SK-N-SH (cell line): ENCODE data around the gene CDK11B. TPM values are rescaled to one million over a fixed set of nuclear protein-coding genes. Genes with fewer than 3 reads are reported as not detected.

ENCODE experiments used
- CTCF ChIA-PET: fragments of 300-600, 350-600 bp; formaldehyde crosslinking; extraction: SDS; loops from one replicate; lab custom pipeline; 2021; lab: Yijun Ruan, JAX
- POLR2A ChIA-PET: fragments of 350-600 bp; sonication (Branson Sonifier 250); formaldehyde crosslinking; extraction: SDS; loops from one replicate; lab custom pipeline; 2020; ENCODE audit warnings: antibody characterized with exemption, inconsistent platforms; lab: Yijun Ruan, JAX
- DNase-seq: peaks from one replicate; pipeline ENCODE4 v3.0.0; 2012
- H2AFZ ChIP-seq: fragments of 200-600 bp; sonication (generic); 2 replicates; pipeline ENCODE4 v1.8.1; 2016; ENCODE audit warnings: antibody characterized with exemption, mild to moderate bottlenecking, low read depth
- H3F3A ChIP-seq: fragments of 200-600 bp; sonication (generic); replicated peaks from 2 replicates; pipeline ENCODE3; 2016; ENCODE audit warnings: antibody characterized with exemption, mild to moderate bottlenecking; ENCODE audit not compliant: insufficient read depth
- H3K27ac ChIP-seq, 2 experiments: fragments of 200-500 bp in 1 of 2; fragments of 200-600 bp in 1 of 2; sonication (Bioruptor generic) in 1 of 2; sonication (generic), shearing (Covaris generic) in 1 of 2; 2 replicates each; pipeline versions ENCODE4 v1.5.1 to v1.6.1; 2014 to 2016; ENCODE audit warnings: low read depth in 2 of 2, inconsistent platforms in 1 of 2, low read length in 1 of 2, mild to moderate bottlenecking in 1 of 2, mixed read lengths in 1 of 2
- H3K27me3 ChIP-seq: fragments of 200-600 bp; sonication (generic), shearing (Covaris generic); 2 replicates; pipeline ENCODE4 v1.6.1; 2016; ENCODE audit warnings: mixed run types; ENCODE audit not compliant: insufficient read depth
- H3K36me3 ChIP-seq, 2 experiments: fragments of 200-500 bp in 1 of 2; fragments of 200-600 bp in 1 of 2; sonication (Bioruptor generic) in 1 of 2; sonication (generic) in 1 of 2; replicated peaks in 1 of 2; 2 replicates each; pipeline versions ENCODE3 to v1.5.1; 2014 to 2016; ENCODE audit warnings: low read length in 1 of 2, mild to moderate bottlenecking in 1 of 2; ENCODE audit not compliant: insufficient read depth in 2 of 2, control insufficient read depth in 1 of 2
- H3K4me1 ChIP-seq, 2 experiments: fragments of 200-500 bp in 1 of 2; fragments of 200-600 bp in 1 of 2; sonication (Bioruptor generic) in 1 of 2; sonication (generic), shearing (Covaris generic) in 1 of 2; 2 replicates each; pipeline versions ENCODE4 v1.5.1 to v1.6.1; 2014 to 2016; ENCODE audit warnings: low read depth in 1 of 2, low read length in 1 of 2, mixed run types in 1 of 2; ENCODE audit not compliant: insufficient read depth in 2 of 2, control insufficient read depth in 1 of 2
- H3K4me2 ChIP-seq: fragments of 200-600 bp; sonication (generic), shearing (Covaris generic); 2 replicates; pipeline ENCODE4 v1.6.1; 2017; ENCODE audit warnings: mixed run types
- H3K4me3 ChIP-seq, 2 experiments: fragments of 200-500 bp in 1 of 2; fragments of 200-600 bp in 1 of 2; sonication (Bioruptor generic) in 1 of 2; sonication (generic), shearing (Covaris generic) in 1 of 2; 2 replicates each; pipeline versions ENCODE4 v1.5.1 to v1.8.1; 2014 to 2016; ENCODE audit warnings: low read depth in 2 of 2, inconsistent platforms in 1 of 2, low read length in 1 of 2, mild to moderate bottlenecking in 1 of 2, mixed read lengths in 1 of 2, moderate library complexity in 1 of 2
- H3K79me2 ChIP-seq: fragments of 200-600 bp; sonication (generic); 2 replicates; pipeline ENCODE4 v1.8.1; 2017; ENCODE audit warnings: mild to moderate bottlenecking; ENCODE audit not compliant: insufficient read depth
- H3K9ac ChIP-seq: fragments of 200-600 bp; sonication (generic); 2 replicates; pipeline ENCODE4 v1.6.1; 2017; ENCODE audit warnings: mixed run types
- H3K9me2 ChIP-seq: fragments of 200-600 bp; sonication (generic); 2 replicates; pipeline ENCODE4 v1.6.1; 2017; ENCODE audit warnings: mixed run types
- H3K9me3 ChIP-seq: fragments of 200-600 bp; sonication (generic); 2 replicates; pipeline ENCODE4 v1.6.1; 2017; ENCODE audit warnings: mixed run types, mild to moderate bottlenecking, moderate library complexity
- H4K20me1 ChIP-seq: fragments of 200-600 bp; sonication (generic); 2 replicates; pipeline ENCODE4 v1.6.1; 2017; ENCODE audit warnings: mild to moderate bottlenecking, mixed run types; ENCODE audit not compliant: insufficient read depth
- CHD2 ChIP-seq: fragments of 150-350 bp; IDR thresholded peaks from 2 replicates; pipeline ENCODE4 v1.6.1; 2018; ENCODE audit warnings: low read length; ENCODE audit not compliant: partially characterized antibody
- CTCF ChIP-seq: fragments of 200-600 bp; sonication (generic); IDR thresholded peaks from 2 replicates; pipeline ENCODE4 v1.6.1; 2017; ENCODE audit warnings: antibody characterized with exemption, mild to moderate bottlenecking, moderate library complexity
- EZH2phosphoT487 ChIP-seq: fragments of 200-600 bp; sonication (generic); IDR thresholded peaks from 2 replicates; pipeline ENCODE4 v1.6.1; 2017; ENCODE audit warnings: low read depth, mixed run types, mild to moderate bottlenecking, antibody characterized with exemption, moderate library complexity, borderline replicate concordance
- FOSL2 ChIP-seq: IDR thresholded peaks from 2 replicates; pipeline ENCODE4 v1.4.0; 2012; ENCODE audit warnings: low read depth, mild to moderate bottlenecking, moderate library complexity, borderline replicate concordance
- FOXJ3 ChIP-seq: sonication (generic); formaldehyde crosslinking; IDR thresholded peaks from 2 replicates; pipeline ENCODE4 v1.5.1; 2020; ENCODE audit warnings: mild to moderate bottlenecking, missing genetic modification reagents
- JUND ChIP-seq: IDR thresholded peaks from 2 replicates; pipeline ENCODE4 v1.4.0; 2012
- MAX ChIP-seq: IDR thresholded peaks from 2 replicates; pipeline ENCODE4 v1.4.0; 2012; ENCODE audit warnings: low read depth
- NFIC ChIP-seq: IDR thresholded peaks from 2 replicates; pipeline ENCODE4 v1.4.0; 2012; ENCODE audit warnings: borderline replicate concordance
- REST ChIP-seq: IDR thresholded peaks from 2 replicates; pipeline ENCODE4 v1.6.1; 2012; ENCODE audit warnings: mild to moderate bottlenecking, low read depth, low read length, moderate library complexity
- RFX5 ChIP-seq: IDR thresholded peaks from 2 replicates; pipeline ENCODE4 v1.6.1; 2012; ENCODE audit warnings: mild to moderate bottlenecking, improper control_type of control experiment, low read length
- RXRA ChIP-seq: IDR thresholded peaks from 2 replicates; pipeline ENCODE4 v1.4.0; 2012; ENCODE audit warnings: low read depth, mild to moderate bottlenecking, borderline replicate concordance
- SMC3 ChIP-seq: IDR thresholded peaks from 2 replicates; pipeline ENCODE4 v1.6.1; 2012; ENCODE audit warnings: low read depth, low read length, improper control_type of control experiment
- TAF1 ChIP-seq: IDR thresholded peaks from 2 replicates; pipeline ENCODE4 v1.6.1; 2012; ENCODE audit warnings: low read depth, mild to moderate bottlenecking, low read length, moderate library complexity, borderline replicate concordance
- TEAD4 ChIP-seq: IDR thresholded peaks from 2 replicates; pipeline ENCODE4 v1.4.0; 2012; ENCODE audit warnings: mild to moderate bottlenecking, borderline replicate concordance; ENCODE audit not compliant: insufficient read depth
- YY1 ChIP-seq: IDR thresholded peaks from 2 replicates; pipeline ENCODE4 v1.4.0; 2012; ENCODE audit warnings: low read depth, mild to moderate bottlenecking
- WGBS: methylation state at CpG from one replicate; pipeline ENCODE4 v1.1.6; 2017; ENCODE audit warnings: low lambda C conversion rate; 5-methylcytosine and 5-hydroxymethylcytosine counted together
- polyA plus RNA-seq, 3 experiments: library from polyadenylated mRNA; depleted of rRNA; stranded (reverse); fragments of >200 nt; gene quantifications; 2 replicates each; pipeline ENCODE4 v1.2.3, GENCODE V29; 2012
- TF ChIP-seq, protein P1 (sequence below): IDR thresholded peaks from 2 replicates; pipeline ENCODE4 v1.4.0; 2012; ENCODE audit warnings: low read depth, borderline replicate concordance
- TF ChIP-seq, protein P2 (sequence below): fragments of 150-350 bp; IDR thresholded peaks from 2 replicates; pipeline ENCODE4 v1.6.1; 2017; ENCODE audit warnings: antibody characterized with exemption, low read length, low read depth, borderline replicate concordance

CDK11B gene
- polyA plus RNA-seq, 1 of the 3 experiments (the other 2 are of a cell fraction), result 15.0 TPM

DNA sequence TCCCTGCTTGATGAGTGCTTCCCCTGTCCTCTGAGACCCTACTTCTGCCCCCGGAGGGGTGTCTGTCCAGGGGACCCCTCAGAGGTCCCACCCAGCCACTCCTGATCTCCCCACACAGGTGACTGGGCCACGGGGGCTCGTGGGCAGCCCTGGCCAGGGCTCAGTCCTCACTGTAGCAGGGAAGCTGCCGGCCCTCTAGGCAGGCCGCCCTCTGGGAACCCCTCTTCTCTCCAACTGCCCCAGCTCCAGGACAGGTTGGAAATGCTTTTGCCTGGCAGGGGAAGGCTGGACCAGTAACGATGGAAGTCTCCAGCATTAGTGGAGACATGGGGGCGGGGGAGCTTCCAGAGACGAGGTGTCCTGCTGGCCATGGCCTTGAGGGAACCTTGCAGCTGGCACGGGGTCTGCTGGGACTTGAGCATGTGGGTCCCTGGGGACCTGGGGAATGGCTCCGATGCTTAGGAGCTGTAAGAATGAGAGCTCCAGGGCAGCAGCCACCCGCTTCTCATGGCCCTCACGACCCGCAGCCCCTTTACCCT, 55.8 kb downstream of the CDK11B start:
- no peak overlapping the region for H3K4me2 ChIP-seq
- peaks cover 0 to 17% of the 10 kb centered on the region in 2 experiments; a peak in 1 of 4 replicates for H3K4me1 ChIP-seq
- no peaks in the 10 kb centered on the region for H3K36me3 ChIP-seq
- WGBS, result 63% methylated on average over 3 of the region's 13 CpGs
- POLR2A ChIA-PET, result no interaction called here
- H3K9me2 ChIP-seq, result no peaks in the 10 kb centered on the region
- no peak for TF ChIP-seq REST
- TF ChIP-seq, protein P1, sequence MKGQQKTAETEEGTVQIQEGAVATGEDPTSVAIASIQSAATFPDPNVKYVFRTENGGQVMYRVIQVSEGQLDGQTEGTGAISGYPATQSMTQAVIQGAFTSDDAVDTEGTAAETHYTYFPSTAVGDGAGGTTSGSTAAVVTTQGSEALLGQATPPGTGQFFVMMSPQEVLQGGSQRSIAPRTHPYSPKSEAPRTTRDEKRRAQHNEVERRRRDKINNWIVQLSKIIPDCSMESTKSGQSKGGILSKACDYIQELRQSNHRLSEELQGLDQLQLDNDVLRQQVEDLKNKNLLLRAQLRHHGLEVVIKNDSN, result no peak
- TF ChIP-seq FOXJ3 (CRISPR knock-in tag), result no peak
- TF ChIP-seq RXRA, result no peak
- no peak for TF ChIP-seq CHD2
- no peak for TF ChIP-seq NFIC
- no peak for TF ChIP-seq MAX
- no peak for TF ChIP-seq SMC3
- no peak for TF ChIP-seq RFX5
- no peak for TF ChIP-seq JUND
- TF ChIP-seq FOSL2, result no peak
- no peak for TF ChIP-seq YY1
- TF ChIP-seq CTCF, result no peak
- TF ChIP-seq EZH2phosphoT487, result no peak
- TF ChIP-seq TAF1, result no peak
- TF ChIP-seq TEAD4, result no peak
- TF ChIP-seq, protein P2, sequence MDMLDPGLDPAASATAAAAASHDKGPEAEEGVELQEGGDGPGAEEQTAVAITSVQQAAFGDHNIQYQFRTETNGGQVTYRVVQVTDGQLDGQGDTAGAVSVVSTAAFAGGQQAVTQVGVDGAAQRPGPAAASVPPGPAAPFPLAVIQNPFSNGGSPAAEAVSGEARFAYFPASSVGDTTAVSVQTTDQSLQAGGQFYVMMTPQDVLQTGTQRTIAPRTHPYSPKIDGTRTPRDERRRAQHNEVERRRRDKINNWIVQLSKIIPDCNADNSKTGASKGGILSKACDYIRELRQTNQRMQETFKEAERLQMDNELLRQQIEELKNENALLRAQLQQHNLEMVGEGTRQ, result no peak
- no peaks in the 10 kb centered on the region for H3K9me3 ChIP-seq
- no peaks in the 10 kb centered on the region for H4K20me1 ChIP-seq
- no peaks in the 10 kb centered on the region for H3K27me3 ChIP-seq
- no peak overlapping the region for H3K4me3 ChIP-seq
- H3F3A ChIP-seq, result no peaks in the 10 kb centered on the region
- H3K79me2 ChIP-seq, result no peaks in the 10 kb centered on the region
- no peak overlapping the region for H3K9ac ChIP-seq
- CTCF ChIA-PET, result interaction anchor here (1.0 to 1.5 kb wide), 2 partner anchors 11 to 52 kb away, joined by 3 read pairs; no protein-coding TSS in a partner anchor
- peak; percentile 26 for DNase-seq
- no peak overlapping the region for H3K27ac ChIP-seq
- no peak overlapping the region for H2AFZ ChIP-seq
